DND-41 (cell line): Measurements from ENCODE around the gene ARHGAP28.

ENCODE experiments used
- ATAC-seq: fragments of 200-7000 bp; cut with Tn5 transposase; 3 replicates; pipeline ENCODE4 v1.9.1; 2021; ENCODE audit warnings: low read depth; ENCODE audit not compliant: insufficient read depth
- DNase-seq: peaks from one replicate; pipeline ENCODE4 v3.0.0-alpha.2; 2020
- H2AFZ ChIP-seq: 2 replicates; pipeline ENCODE4 v1.6.0; 2012; ENCODE audit warnings: low read depth, low read length
- H3K27ac ChIP-seq: 2 replicates; pipeline ENCODE4 v1.5.1; 2012; ENCODE audit warnings: low read length, inconsistent platforms
- H3K27me3 ChIP-seq: fragments of 200-600 bp; sonication (generic); 2 replicates; pipeline ENCODE4 v1.6.0; 2012; ENCODE audit warnings: low read length, mild to moderate bottlenecking, inconsistent platforms; ENCODE audit not compliant: insufficient read depth, poor library complexity
- H3K36me3 ChIP-seq: 2 replicates; pipeline ENCODE4 v1.5.1; 2012; ENCODE audit warnings: low read length, inconsistent platforms; ENCODE audit not compliant: insufficient read depth
- H3K4me1 ChIP-seq: 2 replicates; pipeline ENCODE4 v1.5.1; 2012; ENCODE audit warnings: mild to moderate bottlenecking, low read length; ENCODE audit not compliant: insufficient read depth
- H3K4me2 ChIP-seq: 2 replicates; pipeline ENCODE4 v1.6.0; 2012; ENCODE audit warnings: mild to moderate bottlenecking, moderate library complexity, low read length, inconsistent platforms; ENCODE audit not compliant: insufficient read depth
- H3K4me3 ChIP-seq, 2 experiments: fragments of 200-600 bp in 1 of 2; shearing (Covaris generic) in 1 of 2; 2 replicates each; pipeline ENCODE4 v1.5.1; 2012 to 2016; ENCODE audit warnings: inconsistent platforms in 2 of 2, low read length in 2 of 2, mild to moderate bottlenecking in 2 of 2, low read depth in 1 of 2, moderate library complexity in 1 of 2
- H3K79me2 ChIP-seq: 2 replicates; pipeline ENCODE4 v1.6.0; 2012; ENCODE audit warnings: low read length, inconsistent platforms; ENCODE audit not compliant: insufficient read depth
- H3K9ac ChIP-seq: 2 replicates; pipeline ENCODE4 v1.6.0; 2012; ENCODE audit warnings: low read depth, mild to moderate bottlenecking, inconsistent platforms, low read length, moderate library complexity
- H3K9me3 ChIP-seq: 2 replicates; pipeline ENCODE4 v1.5.1; 2012; ENCODE audit warnings: low read length, moderate library complexity, mild to moderate bottlenecking, inconsistent platforms; ENCODE audit not compliant: insufficient read depth, severe bottlenecking
- H4K20me1 ChIP-seq: 2 replicates; pipeline ENCODE4 v1.6.0; 2012; ENCODE audit warnings: low read length; ENCODE audit not compliant: insufficient read depth
- CTCF ChIP-seq: IDR thresholded peaks from 2 replicates; pipeline ENCODE4 v1.5.1; 2012; ENCODE audit warnings: borderline replicate concordance, low read length, moderate library complexity, mild to moderate bottlenecking; ENCODE audit not compliant: poor library complexity, severe bottlenecking; ENCODE audit errors: extremely low read depth
- EZH2 ChIP-seq: IDR thresholded peaks from 3 replicates; pipeline ENCODE4 v1.6.1; 2012; ENCODE audit warnings: borderline replicate concordance, low read depth, mild to moderate bottlenecking, moderate library complexity, low read length, inconsistent platforms; ENCODE audit not compliant: severe bottlenecking

ARHGAP28 gene

GRCh38 chr18:6939972-6940371 is 210.5 kb downstream of the ARHGAP28 start:
- Histone ChIP-seq H4K20me1 (no peaks in the 10 kb centered on the region), H3K4me3 (no peak overlapping the region), H3K4me2 (no peak overlapping the region), H2AFZ (no peak overlapping the region), H3K9ac (no peak overlapping the region), H3K79me2 (no peaks in the 10 kb centered on the region), H3K27me3 (no peaks in the 10 kb centered on the region), H3K9me3 (peaks cover 3% of the 10 kb centered on the region), H3K4me1 (no peaks in the 10 kb centered on the region), H3K27ac (no peak overlapping the region), H3K36me3 (no peaks in the 10 kb centered on the region)
- DNase-seq, result no peak
- ATAC-seq, result no peak
- TF ChIP-seq EZH2 (no peak), CTCF (no peak)

GRCh38 chr18:6940451-6940850 is 210.9 kb downstream of the ARHGAP28 start:
- Histone ChIP-seq H3K36me3 (no peaks in the 10 kb centered on the region), H3K27ac (no peak overlapping the region), H4K20me1 (no peaks in the 10 kb centered on the region), H3K4me2 (no peak overlapping the region), H3K79me2 (no peaks in the 10 kb centered on the region), H2AFZ (no peak overlapping the region), H3K4me1 (no peaks in the 10 kb centered on the region), H3K4me3 (no peak overlapping the region), H3K9me3 (peaks cover 3% of the 10 kb centered on the region), H3K9ac (no peak overlapping the region), H3K27me3 (no peaks in the 10 kb centered on the region)
- no peak for DNase-seq
- TF ChIP-seq CTCF, result no peak
- no peak for TF ChIP-seq EZH2
- no peak for ATAC-seq

- Histone ChIP-seq H3K27ac (no peak overlapping the region), H2AFZ (no peak overlapping the region), H3K9ac (no peak overlapping the region), H3K36me3 (no peaks in the 10 kb centered on the region), H4K20me1 (no peaks in the 10 kb centered on the region), H3K4me1 (no peaks in the 10 kb centered on the region), H3K9me3 (peaks cover 3% of the 10 kb centered on the region), H3K4me3 (no peak overlapping the region), H3K27me3 (no peaks in the 10 kb centered on the region), H3K4me2 (no peak overlapping the region), H3K79me2 (no peaks in the 10 kb centered on the region)
- TF ChIP-seq EZH2, result no peak
- no peak for TF ChIP-seq CTCF
- no peak for DNase-seq
- no peak for ATAC-seq
Observed at GRCh38 chr18:6941996-6942395, 212.5 kb downstream of the ARHGAP28 start.

GRCh38 chr18:6942742-6943141 is 213.2 kb downstream of the ARHGAP28 start:
- peaks cover 3% of the 10 kb centered on the region for H3K9me3 ChIP-seq
- H4K20me1 ChIP-seq, result no peaks in the 10 kb centered on the region
- no peaks in the 10 kb centered on the region for H3K4me1 ChIP-seq
- no peak overlapping the region for H3K4me2 ChIP-seq
- no peak overlapping the region for H3K9ac ChIP-seq
- H3K79me2 ChIP-seq, result no peaks in the 10 kb centered on the region
- no peak overlapping the region for H3K4me3 ChIP-seq
- no peak for ATAC-seq
- H2AFZ ChIP-seq, result no peak overlapping the region
- H3K27me3 ChIP-seq, result no peaks in the 10 kb centered on the region
- no peak overlapping the region for H3K27ac ChIP-seq
- no peaks in the 10 kb centered on the region for H3K36me3 ChIP-seq
- TF ChIP-seq EZH2 (no peak), CTCF (no peak)
- DNase-seq, result no peak
